HG03196 (cell line): Measurements from ENCODE around the gene CAMKK2.
"Not testable (repeated sequence)": the region's sequence is repeated elsewhere in the genome, so short reads cannot be mapped to it uniquely, and the experiment has no call there.

ENCODE experiments used
- ATAC-seq: cut with Tn5 transposase; IDR thresholded peaks from one replicate; pipeline ENCODE4 v1.9.1; 2021; ENCODE audit not compliant: unreplicated experiment

Gene CAMKK2

DNA sequence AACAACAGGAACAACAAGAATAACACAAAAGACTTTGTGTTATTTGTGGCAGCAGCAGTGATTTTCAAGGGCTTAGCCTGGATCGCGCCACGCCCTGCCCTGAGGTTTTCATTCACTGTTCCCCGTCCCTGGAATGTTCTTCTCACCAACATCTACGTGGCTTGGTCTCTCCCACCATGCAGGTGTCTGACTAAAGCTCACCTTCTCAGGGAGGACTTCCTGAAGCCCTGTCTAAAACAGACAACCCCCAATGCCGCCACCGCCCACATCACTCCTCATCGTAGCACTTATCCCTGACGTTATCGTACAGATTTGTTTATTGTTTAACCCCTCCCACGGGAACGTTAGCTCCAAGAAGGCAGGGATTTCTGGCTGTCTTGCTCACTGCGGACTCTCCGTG, 46.1 kb downstream of the CAMKK2 start:
- no peak for ATAC-seq

DNA sequence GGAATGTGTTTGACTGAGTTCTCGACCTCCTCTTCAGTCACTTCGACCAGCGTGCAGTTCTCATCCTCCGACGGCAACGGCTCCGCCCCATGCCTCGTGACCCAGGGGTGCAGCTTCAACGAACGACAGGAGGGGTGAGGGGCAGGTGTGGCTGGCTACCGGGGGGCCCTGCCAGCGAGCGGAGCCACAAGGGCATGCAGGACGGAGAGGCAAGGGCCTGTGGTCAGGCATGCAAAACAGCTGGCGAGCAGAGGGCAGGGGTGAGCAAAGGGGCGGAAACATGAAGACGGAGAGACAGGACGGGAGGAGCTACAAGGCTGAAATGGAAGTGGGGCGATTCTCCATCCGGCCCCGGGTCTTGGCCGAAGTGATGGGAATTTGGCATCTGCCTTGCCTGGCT, 47.9 kb downstream of the CAMKK2 start:
- ATAC-seq, result no peak

DNA sequence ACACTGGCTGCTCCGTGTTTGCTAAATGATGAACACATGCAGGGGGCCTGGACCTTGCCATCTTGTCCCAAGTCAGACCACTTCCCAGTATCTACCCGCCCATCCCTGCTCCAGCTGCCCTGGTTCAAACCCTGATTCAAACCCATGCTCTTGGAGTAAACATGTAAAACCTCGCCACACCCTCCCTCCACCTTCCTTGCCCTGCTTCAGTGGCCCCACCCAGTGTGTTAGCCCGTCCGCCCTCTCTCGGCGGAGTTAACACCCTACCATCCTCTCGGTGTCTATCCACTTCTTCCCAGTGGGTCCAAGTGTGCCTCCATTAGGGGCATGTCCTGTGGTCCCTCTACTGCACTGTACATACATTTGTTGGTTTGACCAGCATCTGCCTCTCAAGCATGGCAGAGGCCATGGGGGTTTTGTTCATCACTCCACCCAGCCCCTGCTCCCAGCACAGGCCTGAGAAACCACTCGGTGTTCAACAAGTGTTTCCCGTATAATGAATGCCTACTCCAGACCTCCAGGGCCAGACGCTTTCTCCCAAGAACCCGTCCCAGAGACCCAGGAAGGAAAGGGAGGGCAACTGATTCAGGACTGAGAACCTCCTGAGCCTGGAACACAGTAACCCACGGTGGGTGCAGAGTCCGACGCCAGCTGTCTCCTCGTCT, 49.5 kb downstream of the CAMKK2 start:
- no peak for ATAC-seq

DNA sequence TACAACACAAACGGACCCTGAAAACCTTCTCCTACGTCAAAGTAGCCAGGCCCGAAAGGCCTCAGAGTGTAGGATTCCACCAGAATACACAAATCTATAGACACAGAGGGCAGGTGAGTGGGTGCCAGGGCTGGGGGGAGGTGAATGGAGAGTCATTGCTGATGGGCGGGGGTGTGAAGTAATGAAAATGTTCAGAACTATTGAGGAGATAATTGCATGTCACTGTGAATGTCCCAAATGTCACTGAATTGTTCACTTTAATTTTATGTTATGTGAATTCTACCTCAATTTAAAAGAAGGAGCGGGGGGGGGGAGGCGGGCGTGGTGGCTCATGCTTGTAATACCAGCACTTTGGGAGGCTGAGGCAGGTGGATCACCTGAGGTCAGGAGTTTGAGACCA, 50.6 kb downstream of the CAMKK2 start:
- ATAC-seq, result no peak

DNA sequence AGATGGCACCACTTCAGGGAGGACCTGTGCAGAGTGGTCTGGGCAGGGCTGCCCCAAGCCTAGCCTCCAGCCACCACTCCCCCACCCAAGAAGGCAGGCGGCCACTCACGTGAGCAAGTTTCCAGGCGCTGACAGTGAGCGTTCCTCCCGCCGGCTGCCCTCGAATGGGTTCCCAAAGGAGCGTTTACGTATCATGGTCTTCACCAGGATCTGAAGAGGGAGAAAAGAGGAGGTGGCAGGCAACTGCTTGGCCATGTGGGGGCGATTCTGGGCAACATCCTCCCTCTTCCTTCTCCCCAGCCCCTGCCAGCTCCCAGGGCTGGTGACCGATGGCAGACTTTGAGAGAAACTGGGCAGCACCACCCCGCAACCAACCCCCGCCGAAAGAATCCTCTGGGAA, 51.5 kb downstream of the CAMKK2 start:
- no peak for ATAC-seq

DNA sequence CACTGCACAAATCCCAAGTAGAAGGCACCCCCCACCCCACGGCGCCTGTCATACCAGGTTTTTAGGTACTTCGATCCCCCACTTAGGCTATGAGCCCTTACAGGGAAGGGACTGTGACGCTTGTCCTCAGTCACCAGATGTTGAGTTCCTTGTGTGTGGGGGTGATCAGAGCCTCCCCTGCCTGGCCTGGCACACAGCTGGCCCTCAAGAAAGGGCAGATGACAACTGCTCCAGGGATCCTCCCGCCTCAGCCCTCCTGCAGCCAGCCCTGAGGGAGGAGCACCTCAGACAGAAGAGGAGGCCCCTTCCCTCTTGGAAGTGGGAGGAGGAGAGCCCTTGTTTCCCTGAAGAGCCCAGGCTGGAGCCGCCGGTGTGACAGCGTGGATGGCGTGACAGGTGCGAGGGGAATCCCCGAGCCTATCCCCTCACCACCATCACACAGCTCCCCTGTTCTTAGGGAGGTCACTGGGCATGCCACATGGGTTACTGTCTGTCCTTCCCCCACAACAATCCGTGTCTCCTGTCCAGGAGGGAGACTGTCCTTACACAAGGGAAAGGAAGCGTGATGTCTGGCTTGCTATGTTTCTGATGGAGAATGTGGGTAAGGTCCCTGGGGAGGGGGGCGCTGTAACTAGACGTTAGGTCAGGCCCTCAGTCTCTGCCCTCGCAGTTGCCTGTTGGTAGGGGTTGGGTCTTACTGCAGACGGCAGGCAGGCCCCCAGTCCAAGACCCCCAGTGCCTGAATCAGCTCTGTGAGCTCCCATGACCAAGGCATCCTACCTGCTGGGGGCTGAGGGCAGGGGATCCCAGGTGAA, 55.1 kb downstream of the CAMKK2 start:
- no peak for ATAC-seq

DNA sequence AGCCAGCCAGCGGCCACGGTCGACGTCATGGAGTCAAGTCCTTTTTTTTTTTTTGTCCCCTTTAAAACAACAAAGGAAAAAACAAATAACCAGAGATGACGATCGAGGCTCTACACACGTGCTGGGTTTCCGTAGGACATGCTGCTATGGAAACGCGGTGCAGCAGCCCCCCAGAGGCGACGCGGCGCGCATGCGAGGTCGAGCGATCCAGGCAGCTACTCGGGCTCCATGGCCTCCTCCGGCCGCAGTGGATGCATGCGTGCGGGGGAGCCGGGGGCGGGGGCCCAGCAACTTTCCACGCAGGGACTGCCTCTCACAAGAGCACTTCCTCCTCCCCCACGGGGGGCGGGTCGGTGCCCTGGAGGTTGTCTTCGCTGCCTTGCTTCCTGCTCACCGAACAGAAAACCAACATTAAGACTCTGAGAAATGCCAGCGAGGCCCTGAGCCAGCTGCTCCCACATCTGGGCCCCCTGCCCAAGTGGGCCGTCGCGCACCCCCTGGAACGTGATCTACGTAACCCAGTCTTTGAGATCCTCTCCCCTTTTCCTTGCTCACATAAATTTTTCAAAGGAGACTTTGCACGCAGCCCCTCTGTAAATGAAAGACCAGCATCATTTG, 55.9 kb downstream of the CAMKK2 start:
- no peak for ATAC-seq

DNA sequence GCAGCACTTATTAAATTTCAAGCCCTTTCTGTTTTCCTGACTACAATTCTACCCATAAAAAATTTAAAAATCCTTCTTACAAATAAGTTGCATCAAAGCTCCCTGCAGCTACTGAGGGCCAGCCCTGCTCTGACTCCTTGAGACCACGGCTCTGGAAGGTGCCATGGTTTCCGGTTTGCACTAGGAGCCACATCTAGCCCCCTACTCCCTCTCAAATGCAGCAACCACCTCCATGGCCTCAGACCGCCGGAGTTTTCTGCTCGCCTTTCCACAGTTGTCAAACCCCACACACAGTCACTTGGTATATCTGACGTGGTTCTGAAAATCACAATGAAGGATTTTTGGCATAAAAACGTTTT, 56.5 kb downstream of the CAMKK2 start:
- ATAC-seq, result no peak

DNA sequence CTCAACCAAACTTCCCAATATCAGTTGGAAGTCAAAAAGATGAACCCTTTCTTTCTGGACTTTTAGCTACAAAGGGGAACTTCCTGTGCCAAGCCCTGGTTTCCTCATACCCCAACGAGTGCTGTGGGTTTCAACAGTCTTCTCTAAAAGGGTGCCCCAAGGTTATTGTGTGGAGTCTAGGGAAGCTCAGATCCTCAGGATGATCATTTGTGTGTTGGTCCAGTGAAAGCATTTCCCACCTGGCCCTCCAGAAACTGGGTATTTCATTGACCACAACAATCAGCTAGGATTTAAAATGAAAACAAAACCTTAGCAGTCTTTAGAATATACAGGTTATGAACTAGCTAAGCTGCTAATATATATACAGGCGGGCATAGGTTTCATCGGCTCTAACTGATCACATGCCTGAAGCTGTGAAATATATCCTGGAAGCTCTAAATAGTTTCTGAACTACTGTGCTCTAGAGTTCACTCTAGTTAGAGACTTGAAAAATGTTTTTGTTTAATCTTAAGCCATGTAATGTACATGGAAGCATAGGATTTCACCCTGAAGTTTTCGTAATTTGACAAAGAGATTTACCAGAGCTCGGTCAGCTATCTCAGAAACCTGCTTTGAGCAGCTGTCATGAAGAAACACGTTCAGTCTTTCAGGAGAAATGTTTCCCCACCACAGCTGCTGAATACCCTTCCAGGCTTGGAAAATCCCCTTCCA, 57.0 kb downstream of the CAMKK2 start:
- no peak for ATAC-seq

DNA sequence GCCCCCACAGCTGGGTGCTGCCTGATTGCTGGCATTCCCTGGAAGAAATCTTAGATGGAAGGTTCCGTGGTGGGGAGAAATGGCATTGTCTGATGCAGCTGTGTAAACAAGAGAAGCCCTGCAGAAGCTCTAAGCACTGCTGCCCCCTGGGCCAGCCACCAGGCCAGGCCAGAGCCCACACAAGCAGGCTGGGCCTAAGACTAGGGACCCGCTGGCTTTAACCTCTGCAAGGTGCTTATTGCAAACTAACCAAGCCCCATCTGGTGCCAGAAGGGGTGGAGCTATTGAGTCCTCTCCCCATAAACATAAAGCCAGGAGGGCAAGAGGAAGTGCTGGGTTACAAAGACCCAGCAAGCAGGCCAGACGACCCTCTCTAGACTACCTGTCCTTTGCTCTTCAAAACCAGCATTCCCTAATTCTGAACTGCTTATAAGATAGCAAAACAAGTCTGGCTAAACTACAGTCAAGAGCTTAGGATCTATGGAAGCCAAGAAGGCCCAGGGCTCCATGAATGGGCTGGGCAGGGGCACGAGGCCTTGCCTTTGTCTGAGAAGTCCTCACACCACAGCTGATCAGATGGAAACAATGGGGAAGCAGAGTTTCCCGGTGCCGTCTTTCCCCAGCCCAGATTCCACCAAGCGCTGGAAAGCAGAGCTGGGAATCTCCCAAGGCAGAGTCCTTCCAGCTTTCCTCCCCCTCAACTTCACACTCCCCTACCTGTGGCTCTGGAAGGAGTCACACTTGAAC, 57.7 kb downstream of the CAMKK2 start:
- ATAC-seq, result no peak

DNA sequence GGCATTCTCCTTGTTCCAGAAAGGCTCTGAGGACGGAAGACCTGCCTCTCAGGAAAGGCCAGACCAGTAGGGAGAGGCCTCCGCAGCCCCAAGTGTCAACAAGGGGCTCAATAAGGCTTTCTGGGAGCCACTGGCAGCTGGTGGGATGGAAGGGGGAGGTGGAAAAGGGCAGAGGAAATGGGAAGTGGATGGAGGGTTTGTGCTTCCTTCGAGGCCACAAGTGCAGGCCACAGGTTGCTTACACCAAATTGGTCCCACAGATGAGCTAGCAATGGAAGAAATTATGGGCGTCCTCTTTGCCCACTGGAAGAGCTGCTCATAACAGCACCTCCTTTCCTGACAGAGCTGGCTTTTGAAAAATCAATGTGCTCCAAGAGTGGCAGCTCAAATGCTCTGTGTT, 58.4 kb downstream of the CAMKK2 start:
- ATAC-seq, result no peak

DNA sequence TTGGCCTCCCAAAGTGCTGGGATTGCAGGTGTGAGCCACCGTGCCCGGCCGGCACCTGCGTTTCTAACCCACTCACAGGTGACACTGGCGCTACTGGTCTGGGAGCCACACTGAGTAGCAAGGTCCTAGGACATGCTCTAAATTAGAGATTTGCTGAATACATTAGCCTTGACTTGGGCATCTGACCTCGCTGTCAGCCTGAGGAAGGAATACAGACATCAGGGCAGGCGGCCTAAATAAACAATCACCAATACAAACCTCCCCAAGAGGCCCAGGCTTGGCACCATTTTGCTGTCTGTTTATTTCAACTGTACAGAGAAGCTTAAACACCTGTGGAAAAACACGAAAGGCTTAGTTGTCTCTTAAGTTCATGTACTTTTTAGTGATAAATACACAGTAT, 59.1 kb downstream of the CAMKK2 start:
- ATAC-seq, result no peak

DNA sequence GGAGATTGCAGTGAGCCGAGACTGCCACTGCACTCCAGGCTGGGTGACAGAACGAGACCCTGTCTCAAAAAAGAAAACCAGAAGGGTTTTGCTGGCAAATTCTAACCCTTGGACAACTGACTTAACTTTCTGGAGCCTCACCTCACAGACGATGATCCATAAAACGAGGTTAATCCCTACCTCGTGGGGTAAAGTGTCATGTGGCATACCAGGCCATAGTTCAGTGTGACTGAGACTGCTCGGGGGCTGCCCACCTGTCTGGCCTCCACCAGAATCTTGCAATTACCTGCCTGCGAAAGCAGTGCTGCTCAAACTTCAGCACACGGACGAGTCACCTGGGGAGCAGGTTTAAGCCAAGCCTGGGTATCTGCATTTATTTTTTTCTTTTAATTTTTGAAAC, 59.7 kb downstream of the CAMKK2 start:
- ATAC-seq, result no peak

DNA sequence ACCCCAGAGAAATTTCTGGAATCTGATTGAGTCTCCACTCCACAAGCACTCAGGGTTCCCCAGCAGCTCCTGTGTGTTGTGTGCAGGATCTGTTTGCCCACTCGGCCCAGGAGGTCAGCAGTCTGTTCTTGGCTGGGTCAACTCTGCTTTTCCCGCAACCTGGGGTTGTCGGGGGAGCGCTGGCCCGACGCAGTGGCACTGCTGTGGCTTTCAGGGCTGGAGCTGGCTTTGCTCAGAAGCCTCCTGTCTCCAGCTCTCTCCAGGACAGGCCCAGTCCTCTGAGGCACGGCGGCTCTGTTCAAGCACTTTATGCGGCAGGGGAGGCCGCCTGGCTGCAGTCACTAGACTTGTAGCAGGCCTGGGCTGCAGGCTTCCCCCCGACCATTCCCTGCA, 62.9 kb downstream of the CAMKK2 start:
- no peak for ATAC-seq

DNA sequence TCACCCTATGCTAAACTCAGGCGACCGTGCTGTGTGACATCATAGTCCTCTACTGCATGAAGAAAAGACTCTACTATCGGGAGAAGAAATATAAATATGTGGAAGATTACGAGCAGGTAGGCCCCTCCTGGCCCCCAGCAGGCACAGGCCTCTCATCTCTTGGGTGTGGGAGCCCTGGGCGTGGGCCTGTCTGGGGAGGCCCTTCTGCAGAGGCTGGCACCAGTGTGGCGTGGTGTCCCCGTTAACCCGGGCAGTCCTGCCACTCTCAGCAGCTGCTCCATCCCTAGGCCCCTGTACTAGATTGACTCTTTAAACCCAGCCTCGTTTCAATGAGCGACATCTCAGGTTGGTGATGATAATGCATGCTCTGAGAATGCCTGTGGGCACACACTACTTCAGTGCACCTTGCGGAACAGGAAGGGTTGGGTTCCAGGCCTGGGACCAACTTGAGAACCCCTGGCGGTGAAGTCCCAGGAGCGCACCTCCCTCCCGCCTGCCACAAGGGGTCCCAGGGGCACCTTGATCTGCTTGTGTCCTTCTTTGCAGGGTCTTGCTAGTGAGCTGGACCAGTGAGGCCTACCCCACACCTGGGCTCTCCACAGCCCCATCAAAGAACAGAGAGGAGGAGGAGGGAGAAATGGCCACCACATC, 63.4 kb downstream of the CAMKK2 start:
- no peak for ATAC-seq

DNA sequence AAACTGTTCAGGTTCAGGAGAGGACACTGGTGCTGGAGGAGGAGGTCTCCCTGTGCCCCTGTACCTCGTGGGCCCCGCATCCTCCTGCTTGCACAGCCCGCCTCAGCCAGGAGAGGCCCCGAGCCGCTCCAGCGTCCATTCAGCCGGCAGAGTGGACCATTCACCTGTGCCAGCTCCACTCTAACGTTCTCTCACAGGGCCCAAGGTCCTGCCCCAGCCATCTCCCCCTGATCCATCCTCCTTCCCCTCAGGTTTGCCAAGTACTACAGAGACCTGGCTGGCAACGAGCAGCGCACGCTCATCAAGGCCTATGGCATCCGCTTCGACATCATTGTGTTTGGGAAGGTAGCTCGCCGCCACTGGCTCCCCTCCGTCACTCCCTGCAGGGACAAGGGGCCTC, 64.3 kb downstream of the CAMKK2 start:
- no peak for ATAC-seq

DNA sequence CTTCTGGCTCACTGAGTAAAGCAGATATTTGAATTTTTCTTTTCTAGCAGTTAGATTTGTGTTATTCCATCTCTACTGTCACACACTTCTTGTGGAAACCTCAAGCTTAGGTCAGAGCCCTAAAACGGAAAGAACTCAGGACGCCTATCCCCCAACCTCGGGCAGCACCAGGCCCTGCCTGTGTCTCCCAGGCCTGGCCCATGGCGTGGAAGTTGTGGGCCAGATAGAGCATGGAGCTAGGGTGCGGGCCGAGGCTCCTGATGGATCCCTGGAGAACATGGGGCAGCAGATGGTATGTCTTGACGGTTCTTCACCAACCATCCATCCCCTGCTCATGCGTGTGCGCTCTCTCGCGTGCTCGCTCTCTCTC, 66.0 kb downstream of the CAMKK2 start:
- no peak for ATAC-seq

DNA sequence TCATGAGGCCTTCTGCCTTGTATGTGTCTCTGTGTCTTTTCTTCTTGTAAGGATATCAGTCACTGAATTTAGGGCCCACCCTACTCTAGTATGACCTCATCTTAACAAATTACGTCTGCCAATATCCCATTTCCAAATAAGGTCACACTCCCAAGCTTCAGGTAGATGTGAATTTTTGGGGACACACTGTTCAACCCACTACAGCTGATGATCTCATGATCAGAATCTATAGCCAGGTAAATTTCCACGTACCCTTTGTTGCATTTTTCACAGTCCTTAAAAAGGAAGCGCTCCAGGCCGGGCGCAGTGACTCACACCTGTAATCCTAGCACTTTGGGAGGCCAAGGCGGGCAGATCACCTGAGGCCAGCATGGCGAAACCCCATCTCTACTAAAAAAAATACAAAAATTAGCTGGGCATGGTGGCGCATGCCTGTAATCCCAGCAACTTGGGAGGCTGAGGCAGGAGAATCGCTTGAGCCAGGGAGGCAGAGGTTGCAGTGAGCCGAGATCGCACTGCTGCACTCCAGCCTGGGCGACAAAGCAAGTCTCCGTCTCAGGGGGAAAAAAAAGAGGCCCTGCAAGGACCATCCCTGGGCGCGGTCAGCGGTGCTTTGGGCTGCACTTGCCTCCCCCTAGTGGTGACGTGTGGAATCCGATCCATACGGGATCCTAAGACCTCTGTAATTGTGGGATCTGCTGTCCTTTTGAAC, 66.5 kb downstream of the CAMKK2 start:
- not testable (repeated sequence) for ATAC-seq

DNA sequence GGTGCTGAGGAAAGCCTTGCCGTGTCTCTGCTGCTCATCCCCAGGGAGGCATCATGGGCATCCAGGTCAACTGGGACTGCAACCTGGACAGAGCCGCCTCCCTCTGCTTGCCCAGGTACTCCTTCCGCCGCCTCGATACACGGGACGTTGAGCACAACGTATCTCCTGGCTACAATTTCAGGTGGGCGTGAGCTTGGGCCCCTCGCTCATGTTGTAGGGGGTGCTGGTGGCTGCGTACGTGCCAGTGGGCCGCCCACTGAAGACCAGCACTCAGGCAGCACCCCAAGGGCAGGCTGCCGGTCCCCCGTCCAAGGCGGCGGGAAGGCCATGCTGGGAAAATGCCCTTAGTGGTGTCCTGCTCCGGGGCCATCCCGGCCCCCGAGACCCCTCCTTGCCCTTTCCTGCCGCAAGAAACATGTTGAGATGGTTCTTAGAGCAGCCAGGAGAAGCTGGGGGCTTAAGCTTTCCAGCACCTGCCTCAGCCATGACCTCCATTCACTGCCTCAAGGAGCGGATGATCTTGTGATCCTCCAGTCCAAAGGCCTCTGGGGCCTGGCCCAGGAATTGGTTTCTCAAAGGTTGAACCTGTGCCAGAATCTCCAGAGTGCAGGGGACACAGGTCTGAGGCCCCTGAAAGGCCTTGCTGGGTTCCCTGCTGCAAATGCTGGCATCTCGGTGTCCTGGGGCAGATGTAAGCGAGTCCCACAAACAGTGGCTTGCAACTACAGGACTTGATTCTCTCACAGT, 67.4 kb downstream of the CAMKK2 start:
- ATAC-seq, result no peak
